ENCODE measurements around the gene METTL5. TPM values are rescaled to one million over a fixed set of nuclear protein-coding genes. Genes with fewer than 3 reads are reported as not detected.

The METTL5 gene
- polyA plus RNA-seq, 3 donors, result 11.1 to 60.8 (median 51.0) TPM

GRCh38 chr2:169803480-169803879 lies 21.2 kb downstream of the METTL5 start:
- Histone ChIP-seq H3K79me2 (ENCODE audit: insufficient read depth, low read length) (peaks cover 59% of the 10 kb centered on the region), H3K36me3 (replicated peaks in 1 of 2; ENCODE audit: control insufficient read depth in 1 of 2, insufficient read depth in 2 of 2, low read length in 2 of 2) (peaks cover 53 to 60% of the 10 kb centered on the region in 2 donors), H2AFZ (ENCODE audit: insufficient read depth, low read depth, low read length, poor library complexity, severe bottlenecking) (no peak overlapping the region), H3K9ac (ENCODE audit: insufficient read depth, low read length, poor library complexity, severe bottlenecking) (no peak overlapping the region), H4K20me1 (ENCODE audit: insufficient read depth, low read length) (peaks cover 29% of the 10 kb centered on the region), H3K4me3 (replicated peaks in 1 of 3; ENCODE audit: low read depth in 2 of 3, low read length in 3 of 3) (no peak overlapping the region), H3K27ac (ENCODE audit: low read depth in 1 of 2, low read length in 2 of 2) (no peak overlapping the region), H3K4me1 (ENCODE audit: control insufficient read depth in 1 of 2, insufficient read depth in 2 of 2, low read length in 2 of 2) (peaks cover 10 to 17% of the 10 kb centered on the region in 2 donors), H3K27me3 (ENCODE audit: control insufficient read depth in 2 of 2, insufficient read depth in 2 of 2, low read length in 2 of 2) (no peaks in the 10 kb centered on the region), H3K9me3 (replicated peaks in 1 of 2; ENCODE audit: control insufficient read depth in 1 of 2, insufficient read depth in 1 of 2, low read length in 2 of 2) (no peaks in the 10 kb centered on the region), H3K4me2 (replicated peaks; ENCODE audit: extremely low read depth, low read length, poor library complexity, severe bottlenecking) (no peak overlapping the region)
- H3K36me3 Mint-ChIP-seq, result peaks cover 46 to 62% of the 10 kb centered on the region in 2 donors
- H3K4me1 Mint-ChIP-seq, result peaks cover 15% of the 10 kb centered on the region
- no peaks in the 10 kb centered on the region for H3K27me3 Mint-ChIP-seq (ENCODE audit: low read depth in 3 of 3)
- 97% methylated on average over 5 of the region's 9 CpGs for WGBS (ENCODE audit: insufficient coverage)
- intact Hi-C loops (cut with micrococcal nuclease), result no loop called here
- no peak overlapping the region for H3K4me3 Mint-ChIP-seq
- no peak for DNase-seq
- peak overlapping the region in 1 of 7 donors; percentile 42 for H3K27ac Mint-ChIP-seq
- H3K9me3 Mint-ChIP-seq, result no peaks in the 10 kb centered on the region
- TF ChIP-seq CTCF (IDR thresholded peaks at IDR 0.05), result no peak

- Histone ChIP-seq H3K27ac (ENCODE audit: low read depth in 1 of 2, low read length in 2 of 2) (peak within 1 kb of the TSS; percentile 38 to 73), H2AFZ (ENCODE audit: insufficient read depth, low read depth, low read length, poor library complexity, severe bottlenecking) (peak within 1 kb of the TSS; percentile 88), H3K36me3 (replicated peaks in 1 of 2; ENCODE audit: control insufficient read depth in 1 of 2, insufficient read depth in 2 of 2, low read length in 2 of 2) (peaks cover 17 to 22% of the 10 kb centered on the region in 2 donors), H3K79me2 (ENCODE audit: insufficient read depth, low read length) (peaks cover 54% of the 10 kb centered on the region), H3K27me3 (ENCODE audit: control insufficient read depth in 2 of 2, insufficient read depth in 2 of 2, low read length in 2 of 2) (no peaks in the 10 kb centered on the region), H3K4me3 (replicated peaks in 1 of 3; ENCODE audit: low read depth in 2 of 3, low read length in 3 of 3) (peak within 1 kb of the TSS; percentile 55 to 83 (median 75)), H3K4me1 (ENCODE audit: control insufficient read depth in 1 of 2, insufficient read depth in 2 of 2, low read length in 2 of 2) (peaks cover 12 to 21% of the 10 kb centered on the region in 2 donors), H3K4me2 (replicated peaks; ENCODE audit: extremely low read depth, low read length, poor library complexity, severe bottlenecking) (peak within 1 kb of the TSS; percentile 71), H3K9me3 (replicated peaks in 1 of 2; ENCODE audit: control insufficient read depth in 1 of 2, insufficient read depth in 1 of 2, low read length in 2 of 2) (no peaks in the 10 kb centered on the region), H4K20me1 (ENCODE audit: insufficient read depth, low read length) (peaks cover 21% of the 10 kb centered on the region), H3K9ac (ENCODE audit: insufficient read depth, low read length, poor library complexity, severe bottlenecking) (peak within 1 kb of the TSS; percentile 72)
- peaks cover 15% of the 10 kb centered on the region for H3K4me1 Mint-ChIP-seq
- peak within 1 kb of the TSS; percentile 85 to 91 for H3K4me3 Mint-ChIP-seq
- intact Hi-C loops (cut with micrococcal nuclease), result no loop called here
- peak; percentile 68 to 70 (median 69) for DNase-seq
- H3K9me3 Mint-ChIP-seq, result peaks cover 0 to 3% (median 0%) of the 10 kb centered on the region in 7 donors
- WGBS (ENCODE audit: insufficient coverage), result under 1% methylated on average over 56 of the region's 67 CpGs
- H3K27me3 Mint-ChIP-seq (ENCODE audit: low read depth in 3 of 3), result peaks cover 1 to 3% (median 2%) of the 10 kb centered on the region in 3 donors
- H3K36me3 Mint-ChIP-seq, result peaks cover 15 to 26% of the 10 kb centered on the region in 2 donors
- peak within 1 kb of the TSS; percentile 64 to 91 (median 86) for H3K27ac Mint-ChIP-seq
- no peak for TF ChIP-seq CTCF (IDR thresholded peaks at IDR 0.05)
Observed at GRCh38 chr2:169798718-169799592, 25.8 kb downstream of the METTL5 start, which contains the start of gene SSB. Gene SSB (plus strand): TSS chr2:169798871. CDS start chr2:169800961, 2,090 bp downstream.

All from CD14-positive monocyte (primary cell).